Measurements from ENCODE around the gene PPP2R5C.
A peak's percentile ranks its signal among the peaks of the same experiment; 100 is the strongest.
"Not testable (repeated sequence)": the region's sequence is repeated elsewhere in the genome, so short reads cannot be mapped to it uniquely, and the experiment has no call there.

Gene PPP2R5C

GRCh38 chr14:101781240-101782061 is 19.9 kb downstream of the PPP2R5C start:
- no peak for DNase-seq (ENCODE audit: low read depth)

- no peak for DNase-seq (ENCODE audit: low read depth)
Observed at GRCh38 chr14:101783260-101784016, 21.9 kb downstream of the PPP2R5C start.

GRCh38 chr14:101784631-101785030 is 23.1 kb downstream of the PPP2R5C start:
- DNase-seq (ENCODE audit: low read depth) = no peak

GRCh38 chr14:101788016-101788635 is 26.6 kb downstream of the PPP2R5C start:
- no peak for DNase-seq (ENCODE audit: low read depth)

- DNase-seq (ENCODE audit: low read depth) = no peak
Observed at GRCh38 chr14:101789222-101789621, 27.7 kb downstream of the PPP2R5C start.

- no peak for DNase-seq (ENCODE audit: low read depth)
Observed at GRCh38 chr14:101790232-101790631, 28.7 kb downstream of the PPP2R5C start.

GRCh38 chr14:101791919-101792572 is 30.5 kb downstream of the PPP2R5C start:
- DNase-seq (ENCODE audit: low read depth) = peak; percentile 57

- DNase-seq (ENCODE audit: low read depth) = no peak
Observed at GRCh38 chr14:101796016-101796415, 34.5 kb downstream of the PPP2R5C start.

GRCh38 chr14:101796479-101796878 is 35.0 kb downstream of the PPP2R5C start:
- DNase-seq (ENCODE audit: low read depth) = no peak

GRCh38 chr14:101797856-101798255 is 36.3 kb downstream of the PPP2R5C start:
- DNase-seq (ENCODE audit: low read depth) = no peak

- DNase-seq (ENCODE audit: low read depth) = not testable (repeated sequence)
Observed at GRCh38 chr14:101804373-101804772, 42.9 kb downstream of the PPP2R5C start.

- DNase-seq (ENCODE audit: low read depth) = not testable (repeated sequence)
Observed at GRCh38 chr14:101806252-101806651, 44.7 kb downstream of the PPP2R5C start.

- DNase-seq (ENCODE audit: low read depth) = no peak
Observed at GRCh38 chr14:101808020-101808641, 46.6 kb downstream of the PPP2R5C start.

GRCh38 chr14:101808894-101809670 is 47.6 kb downstream of the PPP2R5C start:
- DNase-seq (ENCODE audit: low read depth) = no peak

GRCh38 chr14:101809671-101810514 is 48.4 kb downstream of the PPP2R5C start:
- DNase-seq (ENCODE audit: low read depth) = peak; percentile 96

GRCh38 chr14:101810897-101811621 is 49.5 kb downstream of the PPP2R5C start:
- DNase-seq (ENCODE audit: low read depth) = no peak

- DNase-seq (ENCODE audit: low read depth) = no peak
Observed at GRCh38 chr14:101812071-101812470, 50.6 kb downstream of the PPP2R5C start.

GRCh38 chr14:101813171-101813759 is 51.8 kb downstream of the PPP2R5C start:
- no peak for DNase-seq (ENCODE audit: low read depth)

- no peak for DNase-seq (ENCODE audit: low read depth)
Observed at GRCh38 chr14:101813833-101814232, 52.3 kb downstream of the PPP2R5C start.
